ENCODE data around the gene ANKRD12.

The ANKRD12 gene

GRCh38 chr18:9188359-9189231, 52.0 kb downstream of the ANKRD12 start:
- DNase-seq (ENCODE audit: low spot score) = no peak

GRCh38 chr18:9189491-9189890, 52.9 kb downstream of the ANKRD12 start:
- DNase-seq (ENCODE audit: low spot score) = no peak

GRCh38 chr18:9191658-9192256, 55.2 kb downstream of the ANKRD12 start:
- DNase-seq (ENCODE audit: low spot score) = no peak

- no peak for DNase-seq (ENCODE audit: low spot score)
Observed at GRCh38 chr18:9193031-9193430, 56.5 kb downstream of the ANKRD12 start.

GRCh38 chr18:9196568-9196967, 60.0 kb downstream of the ANKRD12 start:
- no peak for DNase-seq (ENCODE audit: low spot score)

GRCh38 chr18:9199681-9200080, 63.1 kb downstream of the ANKRD12 start:
- no peak for DNase-seq (ENCODE audit: low spot score)

GRCh38 chr18:9201224-9201623, 64.6 kb downstream of the ANKRD12 start:
- no peak for DNase-seq (ENCODE audit: low spot score)

GRCh38 chr18:9204659-9205058, 68.1 kb downstream of the ANKRD12 start:
- DNase-seq (ENCODE audit: low spot score) = no peak

- DNase-seq (ENCODE audit: low spot score) = no peak
Observed at GRCh38 chr18:9206421-9206820, 69.8 kb downstream of the ANKRD12 start.

- no peak for DNase-seq (ENCODE audit: low spot score)
Observed at GRCh38 chr18:9209279-9209678, 72.7 kb downstream of the ANKRD12 start.

GRCh38 chr18:9210966-9211365, 74.4 kb downstream of the ANKRD12 start:
- no peak for DNase-seq (ENCODE audit: low spot score)

- DNase-seq (ENCODE audit: low spot score) = no peak
Observed at GRCh38 chr18:9211955-9212354, 75.4 kb downstream of the ANKRD12 start.

GRCh38 chr18:9215221-9215933, 78.8 kb downstream of the ANKRD12 start:
- DNase-seq (ENCODE audit: low spot score) = no peak

GRCh38 chr18:9216459-9216858, 79.9 kb downstream of the ANKRD12 start:
- no peak for DNase-seq (ENCODE audit: low spot score)

- DNase-seq (ENCODE audit: low spot score) = no peak
Observed at GRCh38 chr18:9217743-9218451, 81.3 kb downstream of the ANKRD12 start.

- no peak for DNase-seq (ENCODE audit: low spot score)
Observed at GRCh38 chr18:9221040-9221439, 84.5 kb downstream of the ANKRD12 start.

GRCh38 chr18:9221661-9222060, 85.1 kb downstream of the ANKRD12 start:
- no peak for DNase-seq (ENCODE audit: low spot score)

GRCh38 chr18:9223356-9223755, 86.8 kb downstream of the ANKRD12 start:
- DNase-seq (ENCODE audit: low spot score) = no peak

- no peak for DNase-seq (ENCODE audit: low spot score)
Observed at GRCh38 chr18:9226463-9226862, 89.9 kb downstream of the ANKRD12 start.

- no peak for DNase-seq (ENCODE audit: low spot score)
Observed at GRCh38 chr18:9231852-9232486, 95.4 kb downstream of the ANKRD12 start.

- DNase-seq (ENCODE audit: low spot score) = no peak
Observed at GRCh38 chr18:9232977-9233376, 96.4 kb downstream of the ANKRD12 start.
